Thyroid gland (tissue), 4 donors: ENCODE measurements around the gene LTA4H. TPM values are rescaled to one million over a fixed set of nuclear protein-coding genes. Genes with fewer than 3 reads are reported as not detected.

Experiments used
- DNase-seq, 2 donors: peaks; one replicate each; pipeline ENCODE4 v3.0.0-alpha.2; 2019
- H3K27ac ChIP-seq, 3 donors: fragments of 200-600 bp; sonication (generic); 1 replicate in 2 of 3; 2 replicates in 1 of 3; pipeline ENCODE4 v1.5.1; 2016 to 2019; ENCODE audit warnings: mild to moderate bottlenecking in 1 of 3, moderate library complexity in 1 of 3
- H3K27me3 ChIP-seq: fragments of 200-600 bp; sonication (generic); one replicate; pipeline ENCODE4 v1.5.1; 2019
- H3K36me3 ChIP-seq, 2 donors: fragments of 200-600 bp; sonication (generic); one replicate each; pipeline ENCODE4 v1.5.1; 2016 to 2019
- H3K4me1 ChIP-seq, 2 donors: fragments of 200-600 bp; sonication (generic); one replicate each; pipeline ENCODE4 v1.5.1; 2017 to 2019
- H3K4me3 ChIP-seq, 3 donors: fragments of 200-600 bp; sonication (generic); replicated peaks in 1 of 3; 1 replicate in 2 of 3; 2 replicates in 1 of 3; pipeline ENCODE4 v1.5.1; 2016; ENCODE audit warnings: mild to moderate bottlenecking in 1 of 3
- H3K9me3 ChIP-seq: fragments of 200-600 bp; sonication (generic); one replicate; pipeline ENCODE4 v1.5.1; 2017
- POLR2A ChIP-seq, 2 donors: fragments of 450-650 bp; IDR thresholded peaks; one replicate each; pipeline ENCODE4 v1.6.1; 2017; ENCODE audit warnings: antibody characterized with exemption in 2 of 2, mild to moderate bottlenecking in 2 of 2, moderate library complexity in 1 of 2
- WGBS, 2 donors: methylation state at CpG; one replicate each; pipeline ENCODE4 v1.1.5; 2017; 5-methylcytosine and 5-hydroxymethylcytosine counted together
- intact Hi-C: fragments of 100-400 bp; cut with DNase I; formaldehyde crosslinking; loops from one replicate; pipeline ENCODE4 v1.15.1; 2023
- total RNA-seq, 4 donors: library from RNA; depleted of rRNA; stranded (reverse); fragments of >200 nt; gene quantifications; one replicate each; pipeline ENCODE4 v1.2.3, GENCODE V29; 2016
- TF ChIP-seq, protein P1 (sequence below), 6 experiments: fragments of 200-600 bp in 3 of 6; fragments of 450-650 bp in 3 of 6; sonication (generic) in 3 of 6; IDR thresholded peaks; one replicate each; pipeline ENCODE4 v1.5.1; 2016 to 2019; ENCODE audit warnings: antibody characterized with exemption in 6 of 6, mild to moderate bottlenecking in 2 of 6, inconsistent platforms in 1 of 6, moderate library complexity in 1 of 6

Gene LTA4H
- total RNA-seq, result 100 to 1,000 TPM in 1 of 4 donors, 10 to 100 TPM in 3; 70.1 to 102 (median 75.0) TPM

DNA sequence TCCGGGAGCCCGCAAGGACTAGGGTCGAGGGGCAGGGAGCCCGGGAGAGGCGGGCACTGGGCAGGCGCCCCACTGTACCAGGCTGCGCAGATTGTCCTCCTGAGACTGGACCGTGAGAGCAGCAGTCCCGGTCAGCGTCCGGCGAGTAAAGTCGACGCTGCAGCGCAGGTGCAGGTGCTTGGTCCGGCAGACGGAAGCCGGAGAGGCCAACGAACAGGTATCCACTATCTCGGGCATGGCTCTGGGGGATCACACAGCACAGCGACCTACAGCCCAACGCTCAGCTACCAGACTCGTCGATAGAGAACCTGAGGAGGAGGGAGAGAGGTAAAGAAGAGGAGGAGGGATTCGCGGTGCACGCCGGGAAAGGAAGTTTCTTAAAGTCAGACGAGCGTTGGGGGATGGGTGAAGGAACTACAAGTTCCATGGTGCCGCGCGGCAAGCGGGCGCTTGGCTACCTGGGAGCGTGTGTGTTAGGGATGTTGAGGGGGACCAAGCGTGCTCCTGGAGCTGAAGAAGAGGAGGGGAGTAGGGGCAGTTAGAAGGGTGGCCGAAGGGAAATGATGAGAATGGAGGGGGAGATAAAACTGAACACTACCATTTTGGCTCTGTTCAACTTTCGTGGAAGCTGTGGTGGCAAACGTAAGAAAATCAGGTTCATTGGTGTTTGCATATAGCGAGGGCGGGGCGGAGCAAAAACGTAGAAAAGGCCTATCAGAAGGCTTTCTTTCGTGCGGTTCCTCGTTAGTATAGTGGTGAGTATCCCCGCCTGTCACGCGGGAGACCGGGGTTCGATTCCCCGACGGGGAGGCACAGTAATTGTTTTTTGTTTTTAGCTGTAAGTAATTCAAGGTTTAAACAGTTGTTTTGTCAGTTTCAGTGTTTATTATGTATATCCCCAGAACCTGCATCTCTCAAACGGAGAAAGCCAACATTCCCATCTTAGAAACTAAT, at the start of gene LTA4H:
TSS of gene LTA4H (minus strand) at position 305 of the 954 bp plus-strand sequence. CDS start at position 237, 68 bp downstream.
- peak; percentile 98 for DNase-seq
- H3K27ac ChIP-seq, result peak within 1 kb of the TSS; percentile 74 to 87 (median 87)
- intact Hi-C loops, result no loop called here
- no peaks in the 10 kb centered on the region for H3K36me3 ChIP-seq
- H3K9me3 ChIP-seq, result no peaks in the 10 kb centered on the region
- peaks cover 14 to 17% of the 10 kb centered on the region in 2 donors for H3K4me1 ChIP-seq
- no peaks in the 10 kb centered on the region for H3K27me3 ChIP-seq
- H3K4me3 ChIP-seq, result peak within 1 kb of the TSS; percentile 67 to 75 (median 74)
- TF ChIP-seq POLR2A (IDR thresholded peaks at IDR 0.05), result peak; percentile 52 to 97
- TF ChIP-seq, protein P1, sequence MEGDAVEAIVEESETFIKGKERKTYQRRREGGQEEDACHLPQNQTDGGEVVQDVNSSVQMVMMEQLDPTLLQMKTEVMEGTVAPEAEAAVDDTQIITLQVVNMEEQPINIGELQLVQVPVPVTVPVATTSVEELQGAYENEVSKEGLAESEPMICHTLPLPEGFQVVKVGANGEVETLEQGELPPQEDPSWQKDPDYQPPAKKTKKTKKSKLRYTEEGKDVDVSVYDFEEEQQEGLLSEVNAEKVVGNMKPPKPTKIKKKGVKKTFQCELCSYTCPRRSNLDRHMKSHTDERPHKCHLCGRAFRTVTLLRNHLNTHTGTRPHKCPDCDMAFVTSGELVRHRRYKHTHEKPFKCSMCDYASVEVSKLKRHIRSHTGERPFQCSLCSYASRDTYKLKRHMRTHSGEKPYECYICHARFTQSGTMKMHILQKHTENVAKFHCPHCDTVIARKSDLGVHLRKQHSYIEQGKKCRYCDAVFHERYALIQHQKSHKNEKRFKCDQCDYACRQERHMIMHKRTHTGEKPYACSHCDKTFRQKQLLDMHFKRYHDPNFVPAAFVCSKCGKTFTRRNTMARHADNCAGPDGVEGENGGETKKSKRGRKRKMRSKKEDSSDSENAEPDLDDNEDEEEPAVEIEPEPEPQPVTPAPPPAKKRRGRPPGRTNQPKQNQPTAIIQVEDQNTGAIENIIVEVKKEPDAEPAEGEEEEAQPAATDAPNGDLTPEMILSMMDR (IDR thresholded peaks at IDR 0.05), result no peak
- WGBS, 2 donors, result 0 to 1% methylated on average over 55 of the region's 55 CpGs

DNA sequence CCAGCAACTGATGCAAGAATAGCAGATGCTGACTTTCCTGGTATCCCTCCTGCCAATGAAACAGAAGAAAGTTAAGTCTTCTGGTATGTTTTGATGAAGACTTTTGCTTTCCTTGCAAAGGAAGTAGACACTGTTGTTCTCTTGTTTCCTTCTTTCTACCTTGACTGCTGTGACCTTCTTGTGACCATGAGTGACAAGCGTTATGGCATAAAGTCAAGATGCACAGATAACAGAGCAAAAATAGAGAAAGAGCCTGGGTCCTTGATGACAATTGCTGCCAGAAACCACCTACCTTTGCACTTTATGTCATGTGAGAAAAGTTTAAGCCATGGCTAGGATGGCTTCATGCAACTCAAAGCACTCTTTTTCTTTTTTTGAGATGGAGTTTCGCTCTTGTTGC, 49.2 kb upstream of the LTA4H start:
- H3K36me3 ChIP-seq, result no peaks in the 10 kb centered on the region
- H3K4me3 ChIP-seq, result no peak overlapping the region
- H3K9me3 ChIP-seq, result no peaks in the 10 kb centered on the region
- DNase-seq, result no peak
- H3K27me3 ChIP-seq, result no peaks in the 10 kb centered on the region
- no peak overlapping the region for H3K27ac ChIP-seq
- TF ChIP-seq POLR2A (IDR thresholded peaks at IDR 0.05), result no peak
- TF ChIP-seq, protein P1 (IDR thresholded peaks at IDR 0.05), result no peak
- intact Hi-C loops, result no loop called here
- H3K4me1 ChIP-seq, result no peaks in the 10 kb centered on the region
- 96 to 98% methylated on average over 2 of the region's 2 CpGs for WGBS, 2 donors

DNA sequence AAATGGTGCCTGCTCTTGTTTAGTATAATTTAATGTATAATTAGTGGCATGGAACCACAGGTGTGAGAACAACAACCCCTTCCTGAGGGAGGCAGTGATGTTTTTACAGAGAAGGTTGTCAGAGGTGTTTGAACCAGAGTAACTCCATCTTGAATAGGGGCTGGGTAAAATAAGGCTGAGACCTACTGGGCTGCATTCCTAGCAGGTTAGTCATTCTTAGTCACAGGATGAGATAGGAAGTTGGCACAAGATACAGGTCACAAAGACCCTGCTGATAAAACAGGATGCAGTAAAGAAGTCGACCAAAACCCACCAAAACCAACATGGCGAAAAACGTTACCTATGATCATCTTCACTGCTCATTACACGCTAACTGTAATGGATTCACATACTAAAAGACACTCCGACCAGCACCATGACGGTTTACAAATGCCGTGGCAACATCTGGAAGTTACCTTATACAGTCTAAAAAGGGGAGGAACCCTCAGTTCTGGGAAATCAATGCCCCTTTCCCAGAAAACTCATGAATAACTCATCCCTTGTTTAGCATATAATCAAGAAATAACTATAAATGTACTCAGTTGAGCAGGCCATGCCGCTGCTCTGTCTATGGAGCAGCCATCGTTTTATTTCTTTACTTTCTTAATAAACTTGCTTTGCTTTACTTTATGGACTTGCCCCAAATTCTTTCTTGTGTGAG, 47.8 kb upstream of the LTA4H start:
- no peaks in the 10 kb centered on the region for H3K4me1 ChIP-seq
- no peaks in the 10 kb centered on the region for H3K36me3 ChIP-seq
- H3K4me3 ChIP-seq, result no peak overlapping the region
- TF ChIP-seq, protein P1 (IDR thresholded peaks at IDR 0.05), result no peak
- TF ChIP-seq POLR2A (IDR thresholded peaks at IDR 0.05), result no peak
- H3K9me3 ChIP-seq, result no peaks in the 10 kb centered on the region
- H3K27me3 ChIP-seq, result no peaks in the 10 kb centered on the region
- no peak overlapping the region for H3K27ac ChIP-seq
- intact Hi-C loops, result no loop called here
- WGBS, 2 donors, result 92 to 98% methylated on average over 9 of the region's 9 CpGs
- no peak for DNase-seq

DNA sequence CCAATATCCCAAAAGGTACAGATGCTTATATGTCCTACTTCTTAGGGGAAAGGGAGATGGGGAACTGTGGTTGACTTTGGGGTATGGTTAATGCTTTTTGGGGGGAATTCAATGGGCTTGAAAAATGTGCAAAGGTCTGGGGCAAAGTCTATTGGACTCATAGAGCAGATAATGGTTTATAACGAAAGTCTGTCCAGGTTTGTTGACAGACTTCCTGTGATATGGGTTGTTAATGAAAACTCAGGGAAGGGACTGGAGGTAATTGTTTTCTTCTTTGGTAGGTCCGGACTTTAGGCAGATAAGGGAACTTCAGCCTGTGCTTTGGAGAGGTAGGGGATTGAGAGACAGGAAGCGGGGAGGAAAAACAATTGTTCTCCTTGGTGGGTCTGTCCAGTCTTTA, 46.2 kb upstream of the LTA4H start:
- 92% methylated on average over 3 of the region's 3 CpGs for WGBS, 2 donors
- TF ChIP-seq, protein P1 (IDR thresholded peaks at IDR 0.05), result no peak
- no peak for TF ChIP-seq POLR2A (IDR thresholded peaks at IDR 0.05)
- intact Hi-C loops, result no loop called here

More for the DNA sequence above, 46.2 kb upstream of the LTA4H start:
- Histone ChIP-seq H3K27ac (no peak overlapping the region), H3K36me3 (no peaks in the 10 kb centered on the region), H3K27me3 (no peaks in the 10 kb centered on the region), H3K9me3 (no peaks in the 10 kb centered on the region), H3K4me3 (no peak overlapping the region), H3K4me1 (no peaks in the 10 kb centered on the region)
- DNase-seq, result no peak
